Measurements from ENCODE around the gene REXO5. TPM values are rescaled to one million over a fixed set of nuclear protein-coding genes. Genes with fewer than 3 reads are reported as not detected.

Gene REXO5
- total RNA-seq, 2 experiments from 2014 or later: 16.4 to 20.4 TPM

DNA sequence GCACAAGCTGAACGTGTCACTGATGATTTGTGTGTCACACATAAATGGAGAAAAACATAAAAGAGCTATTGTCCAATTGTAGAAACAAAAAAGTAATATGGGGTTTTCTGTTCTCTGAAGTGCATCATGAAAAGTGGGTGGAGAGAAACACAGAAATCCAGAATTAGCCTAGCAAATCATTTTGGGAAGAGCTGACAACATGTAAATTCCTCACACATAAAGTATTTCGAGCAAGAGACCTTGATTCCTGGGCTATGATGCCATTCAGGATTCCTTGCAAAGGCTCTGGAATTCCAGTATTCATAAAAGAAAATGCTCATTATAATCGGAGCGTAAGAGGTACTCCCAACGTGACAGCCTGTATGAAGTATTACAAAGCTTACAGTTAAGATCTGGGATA lies 92.7 kb downstream of the REXO5 start:
- Mint-ChIP-seq H3K9me3 (no peaks in the 10 kb centered on the region), H3K36me3 (ENCODE audit: low read depth) (peaks cover 46% of the 10 kb centered on the region), H3K27me3 (no peaks in the 10 kb centered on the region), H3K4me1 (ENCODE audit: low read depth) (peaks cover 57% of the 10 kb centered on the region), H3K4me3 (peak overlapping the region; percentile 93), H3K27ac (peak overlapping the region; percentile 98)
- CTCF ChIA-PET: interaction anchor here (0.7 to 3.6 kb wide), 5 partner anchors 9 to 50 kb away, joined by 3 to 25 read pairs (median 4); no protein-coding TSS in a partner anchor
- no peak for DNase-seq
- POLR2A ChIA-PET: interaction anchor here (0.7 to 3.2 kb wide), 8 partner anchors 10 to 179 kb away, joined by 3 to 14 read pairs (median 4); no protein-coding TSS in a partner anchor
- TF ChIP-seq, protein P1, sequence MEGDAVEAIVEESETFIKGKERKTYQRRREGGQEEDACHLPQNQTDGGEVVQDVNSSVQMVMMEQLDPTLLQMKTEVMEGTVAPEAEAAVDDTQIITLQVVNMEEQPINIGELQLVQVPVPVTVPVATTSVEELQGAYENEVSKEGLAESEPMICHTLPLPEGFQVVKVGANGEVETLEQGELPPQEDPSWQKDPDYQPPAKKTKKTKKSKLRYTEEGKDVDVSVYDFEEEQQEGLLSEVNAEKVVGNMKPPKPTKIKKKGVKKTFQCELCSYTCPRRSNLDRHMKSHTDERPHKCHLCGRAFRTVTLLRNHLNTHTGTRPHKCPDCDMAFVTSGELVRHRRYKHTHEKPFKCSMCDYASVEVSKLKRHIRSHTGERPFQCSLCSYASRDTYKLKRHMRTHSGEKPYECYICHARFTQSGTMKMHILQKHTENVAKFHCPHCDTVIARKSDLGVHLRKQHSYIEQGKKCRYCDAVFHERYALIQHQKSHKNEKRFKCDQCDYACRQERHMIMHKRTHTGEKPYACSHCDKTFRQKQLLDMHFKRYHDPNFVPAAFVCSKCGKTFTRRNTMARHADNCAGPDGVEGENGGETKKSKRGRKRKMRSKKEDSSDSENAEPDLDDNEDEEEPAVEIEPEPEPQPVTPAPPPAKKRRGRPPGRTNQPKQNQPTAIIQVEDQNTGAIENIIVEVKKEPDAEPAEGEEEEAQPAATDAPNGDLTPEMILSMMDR (IDR thresholded peaks at IDR 0.05): no peak
- intact Hi-C loops (cut with micrococcal nuclease): no loop called here
- ATAC-seq: no peak

Other genes starting within 250 kb of the REXO5 start
- gene ACSM2B, start 230.2 kb upstream of the REXO5 start, total RNA-seq: not detected
- not detected for gene ACSM1, start 108.8 kb upstream of the REXO5 start, total RNA-seq
- gene THUMPD1, start 64.7 kb upstream of the REXO5 start, total RNA-seq: 10 to 100 TPM; 44.9 to 45.0 TPM
- 10 to 100 TPM; 16.1 to 16.6 TPM for gene ACSM3, start 42.5 kb upstream of the REXO5 start, total RNA-seq
- gene ERI2, start 55 bp upstream of the REXO5 start, total RNA-seq: 10 to 100 TPM; 16.1 to 17.7 TPM
- gene DCUN1D3, start 93.8 kb downstream of the REXO5 start, total RNA-seq: 1 to 10 TPM; 5.9 to 6.9 TPM
- 10 to 100 TPM; 31.3 to 32.5 TPM for gene LYRM1, start 94.2 kb downstream of the REXO5 start, total RNA-seq

Data from activated CD8-positive, alpha-beta T cell treated with anti-CD3 and anti-CD28 coated beads for 36 hours (primary cell).